Measurements from ENCODE around the gene ARL2BP. TPM values are rescaled to one million over a fixed set of nuclear protein-coding genes. Genes with fewer than 3 reads are reported as not detected.
A peak's percentile ranks its signal among the peaks of the same experiment; 100 is the strongest.
"Not testable (repeated sequence)": the region's sequence is repeated elsewhere in the genome, so short reads cannot be mapped to it uniquely, and the experiment has no call there.

ARL2BP gene
- total RNA-seq (61.5 TPM), polyA plus RNA-seq (ENCODE audit: insufficient read depth, low read depth, low replicate concordance) (53.9 TPM)
- long read RNA-seq, donor 1, transcript ARL2BP-201 (6 exons, 2,130 nt): major isoform, 16 of 21 reads
- long read RNA-seq, donor 1, partial matches to known transcripts: 5 of 21 reads
- long read RNA-seq, donor 1, other reads (novel, unspliced or antisense): 0 of 21 reads
- long read RNA-seq, donor 2, transcript ARL2BP-201 (6 exons, 2,130 nt): major isoform, 18 of 23 reads
- long read RNA-seq, donor 2, partial matches to known transcripts: 5 of 23 reads
- long read RNA-seq, donor 2, other reads (novel, unspliced or antisense): 0 of 23 reads
- long read RNA-seq, donor 3, transcript ARL2BP-201 (6 exons, 2,130 nt): major isoform, 24 of 32 reads
- long read RNA-seq, donor 3, partial matches to known transcripts: 7 of 32 reads
- long read RNA-seq, donor 3, other reads (novel, unspliced or antisense): 0 of 32 reads
- long read RNA-seq, donor 4, transcript ARL2BP-201 (6 exons, 2,130 nt): major isoform, 24 of 24 reads
- long read RNA-seq, donor 4, partial matches to known transcripts: 0 of 24 reads
- long read RNA-seq, donor 4, other reads (novel, unspliced or antisense): 0 of 24 reads
- long read RNA-seq, donor 5, partial matches to known transcripts: 0 of 1 reads
- long read RNA-seq, donor 5, other reads (novel, unspliced or antisense): 0 of 1 reads
- long read RNA-seq, donor 6, transcript ARL2BP-201 (6 exons, 2,130 nt): major isoform, 26 of 64 reads
- long read RNA-seq, donor 6, partial matches to known transcripts: 37 of 64 reads
- long read RNA-seq, donor 6, other reads (novel, unspliced or antisense): 0 of 64 reads
- long read RNA-seq, donor 7, transcript ARL2BP-201 (6 exons, 2,130 nt): major isoform, 74 of 87 reads
- long read RNA-seq, donor 7, partial matches to known transcripts: 6 of 87 reads
- long read RNA-seq, donor 7, other reads (novel, unspliced or antisense): 5 of 87 reads
- long read RNA-seq, donor 8, transcript ARL2BP-201 (6 exons, 2,130 nt): major isoform, 25 of 36 reads
- long read RNA-seq, donor 8, partial matches to known transcripts: 11 of 36 reads
- long read RNA-seq, donor 8, other reads (novel, unspliced or antisense): 0 of 36 reads
- long read RNA-seq, donor 9, transcript ARL2BP-201 (6 exons, 2,130 nt): major isoform, 10 of 10 reads
- long read RNA-seq, donor 9, partial matches to known transcripts: 0 of 10 reads
- long read RNA-seq, donor 9, other reads (novel, unspliced or antisense): 0 of 10 reads
- long read RNA-seq, donor 10, transcript ARL2BP-201 (6 exons, 2,130 nt): major isoform, 13 of 37 reads
- long read RNA-seq, donor 10, partial matches to known transcripts: 24 of 37 reads
- long read RNA-seq, donor 10, other reads (novel, unspliced or antisense): 0 of 37 reads

DNA sequence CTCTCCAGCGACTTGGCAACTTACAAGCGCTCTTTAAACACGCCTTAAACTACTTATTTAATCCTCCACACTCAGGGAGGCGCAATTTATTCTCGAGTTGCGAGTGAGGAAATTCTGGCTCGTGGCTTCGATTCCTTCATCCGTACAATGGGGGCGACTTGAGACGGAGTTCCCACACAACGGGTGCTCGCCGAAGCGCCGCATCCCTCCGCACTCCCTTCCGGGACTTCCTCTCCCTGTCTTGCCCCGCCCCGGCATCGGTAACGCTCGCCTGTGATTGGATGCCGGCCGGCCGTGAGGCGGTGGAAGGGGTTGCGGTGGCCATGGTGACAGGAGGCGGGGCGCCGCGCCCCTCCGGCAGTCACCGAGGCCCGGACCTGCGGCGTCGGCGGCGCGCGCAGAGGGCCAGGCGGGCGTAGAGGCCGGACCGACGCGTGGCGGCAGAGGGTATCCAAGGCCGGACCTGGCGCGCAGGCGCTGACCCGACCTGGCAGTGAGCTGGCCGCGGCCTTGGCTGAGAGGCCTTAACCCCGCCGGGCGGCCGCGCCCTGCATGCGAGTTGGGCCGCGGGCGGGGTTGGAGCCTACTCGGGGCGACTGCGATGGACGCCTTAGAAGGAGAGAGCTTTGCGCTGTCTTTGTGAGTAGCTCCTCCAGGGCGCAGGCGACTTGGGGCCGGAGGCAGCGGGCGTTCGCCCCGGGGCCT, at the start of gene ARL2BP:
Gene ARL2BP, plus strand, starts transcription at position 493 of the 705 bp plus-strand sequence. Its CDS starts 109 bp downstream, at position 602.
- no peaks in the 10 kb centered on the region for H3K9me3 ChIP-seq (ENCODE audit: control insufficient read depth in 2 of 3, insufficient read depth in 1 of 3, low read length in 3 of 3)
- peaks cover 0 to 16% (median 15%) of the 10 kb centered on the region in 3 donors for H3K4me1 ChIP-seq (ENCODE audit: control insufficient read depth in 2 of 3, insufficient read depth in 2 of 3, low read depth in 1 of 3, low read length in 3 of 3)
- peak; percentile 82 for FAIRE-seq
- H3K27ac ChIP-seq (ENCODE audit: low read depth in 2 of 2, low read length in 2 of 2): peak within 1 kb of the TSS; percentile 89 to 92
- H3K9ac ChIP-seq (ENCODE audit: low read length in 3 of 3): peak within 1 kb of the TSS; percentile 65 to 75 (median 68)
- TF ChIP-seq, protein P1, sequence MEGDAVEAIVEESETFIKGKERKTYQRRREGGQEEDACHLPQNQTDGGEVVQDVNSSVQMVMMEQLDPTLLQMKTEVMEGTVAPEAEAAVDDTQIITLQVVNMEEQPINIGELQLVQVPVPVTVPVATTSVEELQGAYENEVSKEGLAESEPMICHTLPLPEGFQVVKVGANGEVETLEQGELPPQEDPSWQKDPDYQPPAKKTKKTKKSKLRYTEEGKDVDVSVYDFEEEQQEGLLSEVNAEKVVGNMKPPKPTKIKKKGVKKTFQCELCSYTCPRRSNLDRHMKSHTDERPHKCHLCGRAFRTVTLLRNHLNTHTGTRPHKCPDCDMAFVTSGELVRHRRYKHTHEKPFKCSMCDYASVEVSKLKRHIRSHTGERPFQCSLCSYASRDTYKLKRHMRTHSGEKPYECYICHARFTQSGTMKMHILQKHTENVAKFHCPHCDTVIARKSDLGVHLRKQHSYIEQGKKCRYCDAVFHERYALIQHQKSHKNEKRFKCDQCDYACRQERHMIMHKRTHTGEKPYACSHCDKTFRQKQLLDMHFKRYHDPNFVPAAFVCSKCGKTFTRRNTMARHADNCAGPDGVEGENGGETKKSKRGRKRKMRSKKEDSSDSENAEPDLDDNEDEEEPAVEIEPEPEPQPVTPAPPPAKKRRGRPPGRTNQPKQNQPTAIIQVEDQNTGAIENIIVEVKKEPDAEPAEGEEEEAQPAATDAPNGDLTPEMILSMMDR (IDR thresholded peaks at IDR 0.05; ENCODE audit: borderline replicate concordance, extremely low read depth, insufficient read depth): no peak
- intact Hi-C loops (cut with DNase I): no loop called here
- H3K27me3 ChIP-seq (ENCODE audit: control insufficient read depth, insufficient read depth, low read length): no peaks in the 10 kb centered on the region
- peak; percentile 98 to 99 (median 99) for DNase-seq
- peak within 1 kb of the TSS; percentile 62 to 86 (median 84) for H3K4me3 ChIP-seq (ENCODE audit: low read length in 3 of 3)
- peaks cover 2 to 11% (median 3%) of the 10 kb centered on the region in 3 donors for H3K36me3 ChIP-seq (ENCODE audit: control insufficient read depth in 2 of 3, insufficient read depth in 3 of 3, low read length in 3 of 3)

- H3K36me3 ChIP-seq (ENCODE audit: control insufficient read depth in 2 of 3, insufficient read depth in 3 of 3, low read length in 3 of 3): no peaks in the 10 kb centered on the region
- H3K4me3 ChIP-seq (ENCODE audit: low read length in 3 of 3): no peak overlapping the region
- intact Hi-C loops (cut with DNase I): no loop called here
- H3K27me3 ChIP-seq (ENCODE audit: control insufficient read depth, insufficient read depth, low read length): no peaks in the 10 kb centered on the region
- no peaks in the 10 kb centered on the region for H3K9me3 ChIP-seq (ENCODE audit: control insufficient read depth in 2 of 3, insufficient read depth in 1 of 3, low read length in 3 of 3)
- TF ChIP-seq, protein P1 (IDR thresholded peaks at IDR 0.05; ENCODE audit: borderline replicate concordance, extremely low read depth, insufficient read depth): no peak
- peaks cover 0 to 9% (median 0%) of the 10 kb centered on the region in 3 donors for H3K4me1 ChIP-seq (ENCODE audit: control insufficient read depth in 2 of 3, insufficient read depth in 2 of 3, low read depth in 1 of 3, low read length in 3 of 3)
- H3K27ac ChIP-seq (ENCODE audit: low read depth in 2 of 2, low read length in 2 of 2): no peak overlapping the region
- DNase-seq (no peak), FAIRE-seq (no peak)
- no peak overlapping the region for H3K9ac ChIP-seq (ENCODE audit: low read length in 3 of 3)
Observed at GRCh38 chr16:57196286-57196685, 48.8 kb upstream of the ARL2BP start.

GRCh38 chr16:57196753-57197152, 48.3 kb upstream of the ARL2BP start:
- H3K4me3 ChIP-seq (ENCODE audit: low read length in 3 of 3): no peak overlapping the region
- H3K27ac ChIP-seq (ENCODE audit: low read depth in 2 of 2, low read length in 2 of 2): no peak overlapping the region
- H3K36me3 ChIP-seq (ENCODE audit: control insufficient read depth in 2 of 3, insufficient read depth in 3 of 3, low read length in 3 of 3): no peaks in the 10 kb centered on the region
- H3K4me1 ChIP-seq (ENCODE audit: control insufficient read depth in 2 of 3, insufficient read depth in 2 of 3, low read depth in 1 of 3, low read length in 3 of 3): peaks cover 0 to 7% (median 0%) of the 10 kb centered on the region in 3 donors
- H3K9me3 ChIP-seq (ENCODE audit: control insufficient read depth in 2 of 3, insufficient read depth in 1 of 3, low read length in 3 of 3): no peaks in the 10 kb centered on the region
- DNase-seq (no peak), FAIRE-seq (no peak)
- TF ChIP-seq, protein P1 (IDR thresholded peaks at IDR 0.05; ENCODE audit: borderline replicate concordance, extremely low read depth, insufficient read depth): no peak
- no peak overlapping the region for H3K9ac ChIP-seq (ENCODE audit: low read length in 3 of 3)
- intact Hi-C loops (cut with DNase I): no loop called here
- no peaks in the 10 kb centered on the region for H3K27me3 ChIP-seq (ENCODE audit: control insufficient read depth, insufficient read depth, low read length)

DNA sequence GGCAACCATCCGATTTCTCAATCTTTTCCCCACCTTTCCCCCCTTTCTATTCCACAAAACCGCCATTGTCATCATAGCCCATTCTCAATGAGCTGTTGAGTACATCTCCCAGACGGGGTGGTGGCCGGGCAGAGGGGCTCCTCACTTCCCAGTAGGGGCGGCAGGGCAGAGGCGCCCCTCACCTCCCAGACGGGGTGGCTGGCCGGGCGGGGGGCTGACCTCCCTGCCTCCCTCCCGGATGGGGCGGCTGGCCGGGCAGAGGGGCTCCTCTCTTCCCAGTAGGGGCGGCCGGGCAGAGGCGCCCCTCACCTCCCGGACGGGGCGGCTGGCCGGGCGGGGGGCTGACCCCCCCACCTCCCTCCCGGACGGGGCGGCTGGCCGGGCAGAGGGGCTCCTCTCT, 44.7 kb upstream of the ARL2BP start:
- DNase-seq; H3K27me3 ChIP-seq (ENCODE audit: control insufficient read depth, insufficient read depth, low read length); H3K36me3 ChIP-seq (ENCODE audit: control insufficient read depth in 2 of 3, insufficient read depth in 3 of 3, low read length in 3 of 3); H3K27ac ChIP-seq (ENCODE audit: low read depth in 2 of 2, low read length in 2 of 2); FAIRE-seq; H3K9me3 ChIP-seq (ENCODE audit: control insufficient read depth in 2 of 3, insufficient read depth in 1 of 3, low read length in 3 of 3); H3K4me3 ChIP-seq (ENCODE audit: low read length in 3 of 3); H3K4me1 ChIP-seq (ENCODE audit: control insufficient read depth in 2 of 3, insufficient read depth in 2 of 3, low read depth in 1 of 3, low read length in 3 of 3); intact Hi-C loops (cut with DNase I); H3K9ac ChIP-seq (ENCODE audit: low read length in 3 of 3): not testable (repeated sequence)

- FAIRE-seq; H3K27ac ChIP-seq (ENCODE audit: low read depth in 2 of 2, low read length in 2 of 2); H3K4me1 ChIP-seq (ENCODE audit: control insufficient read depth in 2 of 3, insufficient read depth in 2 of 3, low read depth in 1 of 3, low read length in 3 of 3); H3K9me3 ChIP-seq (ENCODE audit: control insufficient read depth in 2 of 3, insufficient read depth in 1 of 3, low read length in 3 of 3); H3K27me3 ChIP-seq (ENCODE audit: control insufficient read depth, insufficient read depth, low read length); H3K9ac ChIP-seq (ENCODE audit: low read length in 3 of 3); H3K4me3 ChIP-seq (ENCODE audit: low read length in 3 of 3); intact Hi-C loops (cut with DNase I); DNase-seq: not testable (repeated sequence)
- peaks cover 0 to 12% (median 12%) of the 10 kb centered on the region in 3 donors for H3K36me3 ChIP-seq (ENCODE audit: control insufficient read depth in 2 of 3, insufficient read depth in 3 of 3, low read length in 3 of 3)
Observed at GRCh38 chr16:57200926-57201325, 44.1 kb upstream of the ARL2BP start.
